ENCODE results near the gene HYAL3. TPM values are rescaled to one million over a fixed set of nuclear protein-coding genes. Genes with fewer than 3 reads are reported as not detected.

The HYAL3 gene, protein sequence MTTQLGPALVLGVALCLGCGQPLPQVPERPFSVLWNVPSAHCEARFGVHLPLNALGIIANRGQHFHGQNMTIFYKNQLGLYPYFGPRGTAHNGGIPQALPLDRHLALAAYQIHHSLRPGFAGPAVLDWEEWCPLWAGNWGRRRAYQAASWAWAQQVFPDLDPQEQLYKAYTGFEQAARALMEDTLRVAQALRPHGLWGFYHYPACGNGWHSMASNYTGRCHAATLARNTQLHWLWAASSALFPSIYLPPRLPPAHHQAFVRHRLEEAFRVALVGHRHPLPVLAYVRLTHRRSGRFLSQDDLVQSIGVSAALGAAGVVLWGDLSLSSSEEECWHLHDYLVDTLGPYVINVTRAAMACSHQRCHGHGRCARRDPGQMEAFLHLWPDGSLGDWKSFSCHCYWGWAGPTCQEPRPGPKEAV
- total RNA-seq (1.3 TPM), polyA plus RNA-seq (ENCODE audit: insufficient read depth in 1 of 8, insufficient read length in 8 of 8, low replicate concordance in 1 of 8) (1 to 10 TPM; 1.3 to 3.0 (median 2.2) TPM)
- long read RNA-seq, donor 1: 0 reads
- long read RNA-seq, donor 2: 0 reads
- long read RNA-seq, donor 3, partial matches to known transcripts: 0 of 2 reads
- long read RNA-seq, donor 3, other reads (novel, unspliced or antisense): 0 of 2 reads
- long read RNA-seq, donor 4: 0 reads
- long read RNA-seq, donor 5: 0 reads
- long read RNA-seq, donor 6, partial matches to known transcripts: 0 of 1 reads
- long read RNA-seq, donor 6, other reads (novel, unspliced or antisense): 0 of 1 reads
- long read RNA-seq, donor 7: 0 reads
- long read RNA-seq, donor 8, partial matches to known transcripts: 0 of 1 reads
- long read RNA-seq, donor 8, other reads (novel, unspliced or antisense): 0 of 1 reads
- long read RNA-seq, donor 9: 0 reads
- long read RNA-seq, donor 10, partial matches to known transcripts: 0 of 1 reads
- long read RNA-seq, donor 10, other reads (novel, unspliced or antisense): 0 of 1 reads
- long read RNA-seq, donor 11, partial matches to known transcripts: 0 of 1 reads
- long read RNA-seq, donor 11, other reads (novel, unspliced or antisense): 0 of 1 reads

DNA sequence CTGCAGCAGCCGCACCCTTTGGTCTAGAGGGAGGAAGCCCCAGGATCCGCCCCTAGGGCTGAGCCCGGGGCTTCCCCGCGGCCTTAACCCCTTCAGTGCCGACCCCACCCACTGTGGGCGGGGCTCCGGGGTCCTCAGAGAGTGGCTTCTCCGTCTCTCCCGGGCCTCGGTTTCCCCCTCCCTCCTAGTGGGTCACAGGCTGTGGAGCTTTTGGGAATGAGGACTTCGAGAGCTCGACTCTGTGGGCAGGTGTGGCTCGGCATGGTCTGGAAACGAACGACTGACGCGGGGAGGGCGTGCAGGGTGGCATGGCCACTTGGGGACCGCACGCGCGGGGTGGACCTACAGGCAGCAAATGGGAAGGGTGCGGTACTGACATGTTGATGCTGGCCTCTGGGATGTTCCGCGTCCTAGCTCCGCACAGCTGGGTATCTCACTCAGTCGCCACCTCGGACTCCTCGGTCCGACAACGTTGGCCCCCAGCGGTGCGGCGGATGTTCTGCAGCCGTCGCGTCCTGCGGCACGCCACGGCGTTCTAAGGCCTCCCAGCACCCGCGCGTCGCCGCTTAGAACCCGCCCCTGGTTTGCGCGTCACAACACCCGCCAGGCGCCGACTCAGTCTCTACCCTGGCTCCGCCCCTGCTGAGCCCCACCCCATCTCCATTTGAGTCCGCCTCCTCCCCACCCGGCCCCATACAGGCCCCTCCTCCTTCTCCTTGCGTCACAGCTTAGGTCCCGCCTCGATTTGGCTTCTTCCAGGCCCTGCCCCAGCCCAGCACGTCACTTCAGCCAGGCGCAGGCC lies at the start of gene HYAL3, which contains the start of gene NAA80:
TSS of gene HYAL3 (minus strand) at position 570 of the 802 bp plus-strand sequence. CDS start 3,803 bp downstream, outside the sequence.
TSS of gene NAA80 (minus strand) at position 570 of the 802 bp plus-strand sequence. CDS start 1,942 bp downstream, outside the sequence.
- Histone ChIP-seq H3K27me3 (ENCODE audit: control insufficient read depth, insufficient read depth, low read length) (no peaks in the 10 kb centered on the region), H3K4me1 (ENCODE audit: control insufficient read depth, insufficient read depth, low read length) (peaks cover 43% of the 10 kb centered on the region), H3K27ac (ENCODE audit: low read length) (peak within 1 kb of the TSS; percentile 93), H3K4me3 (ENCODE audit: low read length) (peak within 1 kb of the TSS; percentile 88), H3K9me3 (replicated peaks; ENCODE audit: control insufficient read depth, low read depth, low read length) (no peaks in the 10 kb centered on the region), H3K36me3 (ENCODE audit: control insufficient read depth, insufficient read depth, low read length) (peaks cover 7% of the 10 kb centered on the region)
- DNase-seq: peak; percentile 100
- under 1% methylated on average over 50 of the region's 61 CpGs for WGBS (ENCODE audit: insufficient coverage)

DNA sequence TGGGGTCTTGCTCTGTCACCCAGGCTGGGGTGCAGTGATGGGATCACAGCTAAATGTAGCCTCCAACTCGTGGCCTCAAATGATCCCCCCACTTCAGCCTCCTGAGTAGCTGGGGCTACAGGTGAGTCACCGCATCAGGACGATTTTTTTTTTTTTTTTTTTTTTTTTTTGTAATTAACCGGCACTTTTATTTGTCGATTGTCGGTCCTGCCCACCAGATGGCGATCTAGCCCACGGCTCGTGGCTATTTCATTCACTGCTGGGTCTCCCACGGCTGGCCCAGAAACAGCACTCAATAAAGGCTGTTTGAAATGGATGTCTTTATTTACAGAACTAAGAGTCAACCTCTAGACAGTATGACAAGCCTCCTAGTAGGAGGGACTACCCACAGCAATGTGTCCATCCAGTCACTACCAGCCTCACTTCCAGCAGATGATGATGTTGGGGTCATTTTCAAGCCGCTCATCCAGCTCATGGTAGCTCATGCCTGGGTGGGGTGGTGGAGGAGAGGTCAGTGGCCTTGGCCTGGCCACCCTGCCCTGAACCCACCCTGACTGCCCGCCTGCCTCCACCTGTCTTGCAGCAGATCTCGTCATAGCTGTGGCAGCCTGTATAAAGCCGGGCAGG lies 48.1 kb upstream of the HYAL3 start:
- Histone ChIP-seq H3K9me3 (replicated peaks; ENCODE audit: control insufficient read depth, low read depth, low read length) (no peaks in the 10 kb centered on the region), H3K4me1 (ENCODE audit: control insufficient read depth, insufficient read depth, low read length) (peaks cover 42% of the 10 kb centered on the region), H3K27ac (ENCODE audit: low read length) (no peak overlapping the region), H3K36me3 (ENCODE audit: control insufficient read depth, insufficient read depth, low read length) (peaks cover 25% of the 10 kb centered on the region), H3K4me3 (ENCODE audit: low read length) (no peak overlapping the region), H3K27me3 (ENCODE audit: control insufficient read depth, insufficient read depth, low read length) (peaks cover 5% of the 10 kb centered on the region)
- WGBS (ENCODE audit: insufficient coverage): 62% methylated on average over 4 of the region's 14 CpGs
- peak; percentile 82 for DNase-seq

DNA sequence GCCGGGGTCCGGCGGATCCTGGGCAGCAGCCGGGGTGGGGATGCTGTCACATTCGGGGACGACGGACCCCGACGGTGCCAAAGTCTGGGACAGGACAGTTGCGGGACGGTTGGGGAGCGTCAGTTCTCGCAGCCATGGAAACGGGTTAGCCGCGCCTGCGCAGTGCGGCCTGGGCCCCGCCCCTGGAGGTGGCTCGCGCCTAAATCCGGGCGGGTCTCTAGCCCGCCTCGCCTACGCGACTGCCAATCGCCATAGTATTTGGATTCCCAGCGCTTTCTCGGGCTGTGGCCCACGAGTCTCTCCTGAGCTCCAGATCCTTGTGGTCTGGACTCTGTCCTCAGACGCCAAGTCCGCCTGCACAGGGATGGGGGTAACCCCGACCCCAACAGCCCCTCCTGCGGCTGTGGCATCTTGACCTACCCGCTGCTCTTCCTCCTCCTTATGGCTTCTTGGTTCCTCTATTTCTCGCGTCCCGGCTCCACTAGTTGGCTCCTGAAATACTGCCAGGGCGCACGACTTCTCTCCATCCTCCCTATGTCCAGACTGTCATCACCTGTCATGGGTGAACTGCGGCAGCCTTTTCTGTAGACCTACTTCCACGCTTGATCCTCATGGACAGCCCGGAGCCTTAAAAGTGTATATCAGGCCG lies 46.5 kb upstream of the HYAL3 start, which contains the start of gene ZMYND10:
TSS of gene ZMYND10 (minus strand) at position 147 of the 649 bp plus-strand sequence. CDS start 153 bp downstream, outside the sequence.
- H3K4me3 ChIP-seq (ENCODE audit: low read length): peak within 1 kb of the TSS; percentile 31
- 9% methylated on average over 44 of the region's 45 CpGs for WGBS (ENCODE audit: insufficient coverage)
- peaks cover 48% of the 10 kb centered on the region for H3K4me1 ChIP-seq (ENCODE audit: control insufficient read depth, insufficient read depth, low read length)
- no peaks in the 10 kb centered on the region for H3K9me3 ChIP-seq (replicated peaks; ENCODE audit: control insufficient read depth, low read depth, low read length)
- H3K36me3 ChIP-seq (ENCODE audit: control insufficient read depth, insufficient read depth, low read length): peaks cover 18% of the 10 kb centered on the region
- no peak within 1 kb of the TSS for H3K27ac ChIP-seq (ENCODE audit: low read length)
- H3K27me3 ChIP-seq (ENCODE audit: control insufficient read depth, insufficient read depth, low read length): peaks cover 5% of the 10 kb centered on the region
- peak; percentile 67 for DNase-seq

- no peak overlapping the region for H3K27ac ChIP-seq (ENCODE audit: low read length)
- H3K36me3 ChIP-seq (ENCODE audit: control insufficient read depth, insufficient read depth, low read length): peaks cover 18% of the 10 kb centered on the region
- no peaks in the 10 kb centered on the region for H3K9me3 ChIP-seq (replicated peaks; ENCODE audit: control insufficient read depth, low read depth, low read length)
- peak overlapping the region; percentile 31 for H3K4me3 ChIP-seq (ENCODE audit: low read length)
- DNase-seq: no peak
- H3K27me3 ChIP-seq (ENCODE audit: control insufficient read depth, insufficient read depth, low read length): peaks cover 5% of the 10 kb centered on the region
- peaks cover 48% of the 10 kb centered on the region for H3K4me1 ChIP-seq (ENCODE audit: control insufficient read depth, insufficient read depth, low read length)
- WGBS (ENCODE audit: insufficient coverage): 63% methylated on average over 5 of the region's 8 CpGs
These were observed 45.8 kb upstream of the HYAL3 start for GRCh38 chr3:50345008-50345407.

DNA sequence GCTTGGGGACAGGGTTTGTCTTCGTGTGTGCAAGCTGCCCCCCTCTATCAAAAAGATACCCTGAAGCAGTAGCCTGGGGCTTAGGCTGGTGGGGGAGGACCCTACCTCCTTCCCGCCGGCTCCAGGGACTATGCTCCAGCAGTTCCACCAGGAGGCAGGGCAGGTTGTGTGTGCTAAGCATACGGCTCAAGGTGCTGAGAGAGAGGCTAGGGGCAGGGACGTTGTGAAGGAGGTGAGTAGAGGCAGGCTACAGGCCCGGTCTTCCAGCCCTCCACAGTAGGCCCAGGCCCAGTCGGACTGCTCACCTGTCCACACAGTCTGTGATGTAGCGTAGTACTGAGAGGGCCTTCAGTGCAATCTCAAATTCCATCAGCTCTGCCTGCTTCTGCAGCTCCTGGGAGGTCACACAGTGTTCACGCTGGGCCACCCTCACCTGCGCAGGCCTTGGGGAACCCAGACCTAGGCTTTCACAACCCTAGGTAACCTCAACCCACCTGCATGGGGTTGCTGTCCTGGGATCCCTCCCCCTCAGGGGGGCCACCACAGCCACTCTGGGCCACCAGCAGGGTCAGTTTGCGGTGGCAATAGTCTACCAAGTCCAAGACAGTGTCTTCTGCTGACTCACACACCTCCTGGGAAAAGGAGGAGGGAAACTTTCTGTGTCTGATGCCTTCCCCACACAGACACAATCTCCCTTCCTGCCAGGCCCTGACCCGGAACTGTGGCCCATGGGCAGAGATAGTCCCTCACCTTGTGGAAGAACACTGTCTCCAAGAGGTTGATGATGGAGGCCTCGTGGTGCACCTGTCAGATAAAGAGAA lies 43.8 kb upstream of the HYAL3 start:
- 70% methylated on average over 9 of the region's 13 CpGs for WGBS (ENCODE audit: insufficient coverage)

DNA sequence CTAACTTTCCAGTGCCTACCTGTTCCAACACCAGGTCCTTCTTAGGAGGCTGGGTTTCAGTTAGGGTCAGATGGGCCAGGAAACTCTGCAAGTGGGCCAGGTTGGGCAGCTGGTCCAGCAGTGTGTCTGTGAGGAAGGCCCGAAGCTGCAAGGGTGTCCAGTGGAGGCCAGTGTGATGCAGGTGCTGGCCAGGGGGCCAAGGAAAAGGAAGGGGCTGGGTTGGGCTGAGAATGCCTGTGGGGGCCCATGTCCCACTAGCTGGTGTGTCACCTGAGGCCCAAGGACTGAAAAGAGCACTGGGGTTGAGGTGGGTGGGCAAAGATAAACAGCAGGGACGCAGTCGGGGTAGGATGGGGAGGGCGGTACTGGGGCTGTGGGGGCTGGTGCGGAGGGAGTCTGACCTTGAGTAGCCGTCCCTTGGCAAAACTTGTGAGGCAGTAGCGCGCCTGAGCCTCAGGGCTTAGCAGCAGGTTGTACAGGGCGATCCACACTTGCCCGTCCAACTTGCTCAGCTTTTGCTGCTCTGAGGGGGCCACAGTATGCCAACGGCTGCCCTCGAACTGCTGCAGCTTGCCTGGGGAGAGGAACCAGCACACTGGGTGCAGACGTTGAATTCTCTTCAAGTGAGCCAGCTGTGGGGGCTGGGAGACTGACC lies 42.9 kb upstream of the HYAL3 start:
- Histone ChIP-seq H3K9me3 (replicated peaks; ENCODE audit: control insufficient read depth, low read depth, low read length) (no peaks in the 10 kb centered on the region), H3K4me3 (ENCODE audit: low read length) (no peak overlapping the region), H3K27me3 (ENCODE audit: control insufficient read depth, insufficient read depth, low read length) (peaks cover 5% of the 10 kb centered on the region), H3K27ac (ENCODE audit: low read length) (no peak overlapping the region), H3K4me1 (ENCODE audit: control insufficient read depth, insufficient read depth, low read length) (peaks cover 59% of the 10 kb centered on the region), H3K36me3 (ENCODE audit: control insufficient read depth, insufficient read depth, low read length) (no peaks in the 10 kb centered on the region)
- WGBS (ENCODE audit: insufficient coverage): 84% methylated on average over 13 of the region's 13 CpGs
- no peak for DNase-seq

More for the DNA sequence above, 43.8 kb upstream of the HYAL3 start:
- peaks cover 5% of the 10 kb centered on the region for H3K36me3 ChIP-seq (ENCODE audit: control insufficient read depth, insufficient read depth, low read length)
- H3K4me1 ChIP-seq (ENCODE audit: control insufficient read depth, insufficient read depth, low read length): peaks cover 53% of the 10 kb centered on the region
- H3K4me3 ChIP-seq (ENCODE audit: low read length): no peak overlapping the region
- H3K9me3 ChIP-seq (replicated peaks; ENCODE audit: control insufficient read depth, low read depth, low read length): no peaks in the 10 kb centered on the region
- H3K27ac ChIP-seq (ENCODE audit: low read length): no peak overlapping the region
- DNase-seq: no peak
- peaks cover 5% of the 10 kb centered on the region for H3K27me3 ChIP-seq (ENCODE audit: control insufficient read depth, insufficient read depth, low read length)

GRCh38 chr3:50341537-50341936 lies 42.3 kb upstream of the HYAL3 start:
- Histone ChIP-seq H3K27ac (ENCODE audit: low read length) (peak overlapping the region; percentile 88), H3K4me1 (ENCODE audit: control insufficient read depth, insufficient read depth, low read length) (peaks cover 61% of the 10 kb centered on the region)
- 94% methylated on average over 3 of the region's 9 CpGs for WGBS (ENCODE audit: insufficient coverage)

More at GRCh38 chr3:50341537-50341936, 42.3 kb upstream of the HYAL3 start:
- no peak for DNase-seq
- Histone ChIP-seq H3K36me3 (ENCODE audit: control insufficient read depth, insufficient read depth, low read length) (no peaks in the 10 kb centered on the region), H3K9me3 (replicated peaks; ENCODE audit: control insufficient read depth, low read depth, low read length) (no peaks in the 10 kb centered on the region), H3K27me3 (ENCODE audit: control insufficient read depth, insufficient read depth, low read length) (peaks cover 5% of the 10 kb centered on the region), H3K4me3 (ENCODE audit: low read length) (peak overlapping the region; percentile 58)

Measured in muscle of leg (tissue), 16 donors.